Vagina (tissue), 2 donors: ENCODE measurements around the gene ASTN2.

ENCODE experiments used
- POLR2A ChIP-seq, 2 donors: fragments of 450-650 bp; IDR thresholded peaks; one replicate each; pipeline ENCODE4 v1.6.1; 2017; ENCODE audit warnings: antibody characterized with exemption in 2 of 2, mild to moderate bottlenecking in 2 of 2, moderate library complexity in 2 of 2
- POLR2AphosphoS5 ChIP-seq, 2 donors: sonication (generic); formaldehyde crosslinking; IDR thresholded peaks; one replicate each; pipeline ENCODE4 v1.9.0; 2017; ENCODE audit warnings: antibody characterized with exemption in 2 of 2, mild to moderate bottlenecking in 2 of 2, low read depth in 1 of 2; ENCODE audit not compliant: insufficient read depth in 1 of 2
- TF ChIP-seq, protein P1 (sequence below), 3 experiments: fragments of 450-650 bp in 2 of 3; fragments of 200-600 bp in 1 of 3; sonication (generic) in 1 of 3; IDR thresholded peaks; one replicate each; pipeline ENCODE4 v1.5.1; 2017 to 2019; ENCODE audit warnings: antibody characterized with exemption in 3 of 3, mild to moderate bottlenecking in 2 of 3, moderate library complexity in 2 of 3

DNA sequence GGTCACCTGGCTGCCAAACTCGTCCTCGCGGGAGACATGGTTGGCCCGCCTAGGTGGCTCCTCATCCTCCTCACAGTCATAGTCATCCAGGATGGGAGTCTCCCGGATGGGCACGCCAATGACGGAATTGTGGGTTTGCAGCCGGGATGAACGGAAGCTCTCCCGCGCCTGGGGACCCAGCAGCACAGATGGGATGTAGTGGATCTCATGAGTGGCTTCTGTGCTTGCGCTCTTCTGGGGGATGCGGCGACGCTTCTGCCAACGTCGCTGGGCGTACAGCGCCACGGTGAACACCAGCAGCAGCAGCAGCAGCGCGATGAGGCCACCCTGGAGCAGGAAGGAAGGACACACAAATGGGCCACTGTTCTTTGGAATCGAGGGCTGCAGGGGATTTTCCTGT is 200.4 kb downstream of the ASTN2 start:
- TF ChIP-seq, protein P1, sequence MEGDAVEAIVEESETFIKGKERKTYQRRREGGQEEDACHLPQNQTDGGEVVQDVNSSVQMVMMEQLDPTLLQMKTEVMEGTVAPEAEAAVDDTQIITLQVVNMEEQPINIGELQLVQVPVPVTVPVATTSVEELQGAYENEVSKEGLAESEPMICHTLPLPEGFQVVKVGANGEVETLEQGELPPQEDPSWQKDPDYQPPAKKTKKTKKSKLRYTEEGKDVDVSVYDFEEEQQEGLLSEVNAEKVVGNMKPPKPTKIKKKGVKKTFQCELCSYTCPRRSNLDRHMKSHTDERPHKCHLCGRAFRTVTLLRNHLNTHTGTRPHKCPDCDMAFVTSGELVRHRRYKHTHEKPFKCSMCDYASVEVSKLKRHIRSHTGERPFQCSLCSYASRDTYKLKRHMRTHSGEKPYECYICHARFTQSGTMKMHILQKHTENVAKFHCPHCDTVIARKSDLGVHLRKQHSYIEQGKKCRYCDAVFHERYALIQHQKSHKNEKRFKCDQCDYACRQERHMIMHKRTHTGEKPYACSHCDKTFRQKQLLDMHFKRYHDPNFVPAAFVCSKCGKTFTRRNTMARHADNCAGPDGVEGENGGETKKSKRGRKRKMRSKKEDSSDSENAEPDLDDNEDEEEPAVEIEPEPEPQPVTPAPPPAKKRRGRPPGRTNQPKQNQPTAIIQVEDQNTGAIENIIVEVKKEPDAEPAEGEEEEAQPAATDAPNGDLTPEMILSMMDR (IDR thresholded peaks at IDR 0.05) = no peak
- TF ChIP-seq POLR2A (IDR thresholded peaks at IDR 0.05) (no peak), POLR2AphosphoS5 (IDR thresholded peaks at IDR 0.05; ENCODE audit: insufficient read depth in 1 of 2, low read depth in 1 of 2) (no peak)
